Measurements from ENCODE around the gene NCKIPSD.

Gene NCKIPSD

DNA sequence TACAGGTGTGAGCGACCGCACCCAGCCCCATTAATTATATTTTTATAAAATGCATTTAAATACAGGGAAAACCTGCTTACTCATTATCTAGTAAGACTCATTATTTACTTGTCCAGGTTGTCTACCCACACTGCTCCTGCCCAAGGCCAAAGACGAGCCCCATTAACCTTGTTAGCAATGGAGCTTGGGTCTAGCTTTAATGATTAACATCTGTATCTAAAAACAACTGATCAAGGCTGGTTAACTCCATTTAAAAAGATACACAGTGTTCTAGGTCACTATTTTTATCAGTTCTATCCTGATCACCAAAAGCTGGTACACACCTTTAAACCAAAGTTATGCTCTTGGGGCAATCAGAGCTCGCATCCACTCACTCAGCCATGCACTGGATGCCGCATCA lies 10.4 kb upstream of the NCKIPSD start:
- in situ Hi-C loops (cut with HindIII; ENCODE audit: low sequenced_read_pairs): no loop called here
- no peak overlapping the region for H3K4me3 ChIP-seq (ENCODE audit: low read depth, low read length)
- DNase-seq (ENCODE audit: low read depth): no peak
- TF ChIP-seq, protein P1, sequence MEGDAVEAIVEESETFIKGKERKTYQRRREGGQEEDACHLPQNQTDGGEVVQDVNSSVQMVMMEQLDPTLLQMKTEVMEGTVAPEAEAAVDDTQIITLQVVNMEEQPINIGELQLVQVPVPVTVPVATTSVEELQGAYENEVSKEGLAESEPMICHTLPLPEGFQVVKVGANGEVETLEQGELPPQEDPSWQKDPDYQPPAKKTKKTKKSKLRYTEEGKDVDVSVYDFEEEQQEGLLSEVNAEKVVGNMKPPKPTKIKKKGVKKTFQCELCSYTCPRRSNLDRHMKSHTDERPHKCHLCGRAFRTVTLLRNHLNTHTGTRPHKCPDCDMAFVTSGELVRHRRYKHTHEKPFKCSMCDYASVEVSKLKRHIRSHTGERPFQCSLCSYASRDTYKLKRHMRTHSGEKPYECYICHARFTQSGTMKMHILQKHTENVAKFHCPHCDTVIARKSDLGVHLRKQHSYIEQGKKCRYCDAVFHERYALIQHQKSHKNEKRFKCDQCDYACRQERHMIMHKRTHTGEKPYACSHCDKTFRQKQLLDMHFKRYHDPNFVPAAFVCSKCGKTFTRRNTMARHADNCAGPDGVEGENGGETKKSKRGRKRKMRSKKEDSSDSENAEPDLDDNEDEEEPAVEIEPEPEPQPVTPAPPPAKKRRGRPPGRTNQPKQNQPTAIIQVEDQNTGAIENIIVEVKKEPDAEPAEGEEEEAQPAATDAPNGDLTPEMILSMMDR (IDR thresholded peaks at IDR 0.05; ENCODE audit: low read depth, low read length, missing control alignments): no peak

DNA sequence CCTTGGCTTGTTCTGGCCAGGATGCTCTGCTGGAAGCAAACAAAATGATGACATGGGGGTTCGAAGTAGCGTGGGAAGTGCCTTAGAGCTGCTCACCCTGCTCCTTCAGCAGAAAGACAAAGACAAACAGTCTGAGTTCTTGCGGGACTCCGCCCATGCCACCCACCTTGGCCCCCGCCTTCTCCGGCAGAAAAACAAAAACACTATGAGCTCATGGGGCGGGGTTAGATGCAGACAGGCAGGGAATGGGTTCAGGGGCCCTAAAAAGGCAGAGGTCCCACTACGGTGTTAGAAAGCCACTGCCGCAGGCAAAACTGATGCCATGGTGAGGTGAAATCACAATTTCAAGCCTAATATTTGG lies 9.7 kb upstream of the NCKIPSD start:
- no peak for DNase-seq (ENCODE audit: low read depth)
- TF ChIP-seq, protein P1 (IDR thresholded peaks at IDR 0.05; ENCODE audit: low read depth, low read length, missing control alignments): no peak
- peak overlapping the region; percentile 37 for H3K4me3 ChIP-seq (ENCODE audit: low read depth, low read length)
- in situ Hi-C loops (cut with HindIII; ENCODE audit: low sequenced_read_pairs): no loop called here

DNA sequence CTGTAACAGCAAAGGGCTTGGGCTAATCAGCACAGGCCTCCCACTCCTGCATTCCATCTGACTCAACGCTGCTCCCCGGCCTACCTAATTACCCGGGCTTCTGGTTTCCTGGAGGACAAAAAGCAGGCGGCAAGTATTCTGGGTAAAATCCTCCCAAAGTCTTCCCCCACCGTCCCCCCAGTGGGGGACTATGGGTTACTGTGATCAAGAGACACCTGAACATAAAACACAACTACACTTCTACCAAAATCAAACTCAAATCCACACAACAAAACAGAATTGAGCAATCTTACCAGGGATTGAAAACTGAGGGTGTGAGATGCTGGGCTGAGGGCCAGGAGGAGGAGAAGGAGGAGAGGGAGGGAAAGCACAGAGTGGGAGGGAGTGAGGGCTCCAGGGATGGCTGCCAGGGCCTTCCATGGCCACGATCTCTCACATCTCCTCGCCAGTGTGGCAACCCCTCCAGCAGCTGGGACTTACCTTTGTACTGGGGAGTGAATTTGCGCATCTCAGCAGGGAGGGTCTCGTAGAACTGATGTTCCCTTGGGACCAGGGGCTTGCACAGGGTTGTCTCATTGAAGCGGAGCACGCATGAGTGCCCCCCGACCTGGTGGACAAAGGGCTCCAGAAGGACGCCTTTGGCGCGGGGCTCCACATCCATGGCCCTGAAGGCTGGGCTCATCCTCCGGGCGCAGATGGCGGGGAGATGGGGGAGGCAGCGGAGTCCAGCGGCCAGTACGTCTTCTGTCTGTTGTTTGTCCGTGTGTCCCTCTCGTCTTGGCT lies 9.1 kb upstream of the NCKIPSD start:
- DNase-seq (ENCODE audit: low read depth): peak; percentile 75
- H3K4me3 ChIP-seq (ENCODE audit: low read depth, low read length): peak overlapping the region; percentile 37
- TF ChIP-seq, protein P1 (IDR thresholded peaks at IDR 0.05; ENCODE audit: low read depth, low read length, missing control alignments): no peak
- in situ Hi-C loops (cut with HindIII; ENCODE audit: low sequenced_read_pairs): no loop called here

DNA sequence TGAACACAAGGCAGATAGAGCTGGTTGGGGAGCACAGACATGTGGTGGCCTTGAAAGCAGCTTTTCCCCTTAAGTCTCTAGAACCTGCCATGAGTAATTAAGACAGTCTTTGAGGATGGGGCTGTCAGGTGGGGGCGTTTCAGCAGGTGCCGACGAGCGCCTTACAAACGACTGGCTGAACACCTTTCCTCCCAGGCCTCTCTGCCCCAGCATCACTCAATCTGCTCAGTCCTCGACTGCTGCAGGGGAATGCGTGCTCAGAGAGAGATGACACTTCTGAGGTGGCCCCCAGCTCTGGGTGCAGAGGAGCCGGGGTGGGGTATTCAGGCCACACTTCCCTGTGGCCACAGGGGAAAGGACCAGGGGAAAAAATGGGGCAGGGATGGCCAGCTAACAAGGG lies 8.1 kb upstream of the NCKIPSD start:
- H3K4me3 ChIP-seq (ENCODE audit: low read depth, low read length): peak overlapping the region; percentile 37
- TF ChIP-seq, protein P1 (IDR thresholded peaks at IDR 0.05; ENCODE audit: low read depth, low read length, missing control alignments): no peak
- in situ Hi-C loops (cut with HindIII; ENCODE audit: low sequenced_read_pairs): no loop called here
- DNase-seq (ENCODE audit: low read depth): no peak

DNA sequence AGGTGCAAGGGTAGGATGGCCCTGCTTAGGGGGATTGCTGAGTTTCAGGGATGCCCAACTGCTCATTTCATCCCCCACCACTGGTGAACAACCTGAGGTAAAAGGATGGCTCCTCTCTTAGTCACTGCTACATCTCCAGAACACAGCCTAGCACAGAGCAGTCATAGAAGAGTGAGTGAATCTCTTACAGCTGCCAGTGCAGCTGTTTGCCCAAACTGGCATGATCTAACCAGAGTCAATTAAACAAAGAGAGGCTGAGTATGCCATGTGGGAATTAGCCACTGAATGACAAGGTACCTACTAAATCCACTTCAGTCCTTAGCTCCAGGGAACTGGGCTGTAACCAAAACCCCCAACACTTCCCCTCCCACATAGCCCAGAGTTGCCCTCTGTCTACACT lies 6.8 kb upstream of the NCKIPSD start:
- in situ Hi-C loops (cut with HindIII; ENCODE audit: low sequenced_read_pairs): no loop called here
- TF ChIP-seq, protein P1 (IDR thresholded peaks at IDR 0.05; ENCODE audit: low read depth, low read length, missing control alignments): no peak
- H3K4me3 ChIP-seq (ENCODE audit: low read depth, low read length): no peak overlapping the region
- DNase-seq (ENCODE audit: low read depth): no peak

DNA sequence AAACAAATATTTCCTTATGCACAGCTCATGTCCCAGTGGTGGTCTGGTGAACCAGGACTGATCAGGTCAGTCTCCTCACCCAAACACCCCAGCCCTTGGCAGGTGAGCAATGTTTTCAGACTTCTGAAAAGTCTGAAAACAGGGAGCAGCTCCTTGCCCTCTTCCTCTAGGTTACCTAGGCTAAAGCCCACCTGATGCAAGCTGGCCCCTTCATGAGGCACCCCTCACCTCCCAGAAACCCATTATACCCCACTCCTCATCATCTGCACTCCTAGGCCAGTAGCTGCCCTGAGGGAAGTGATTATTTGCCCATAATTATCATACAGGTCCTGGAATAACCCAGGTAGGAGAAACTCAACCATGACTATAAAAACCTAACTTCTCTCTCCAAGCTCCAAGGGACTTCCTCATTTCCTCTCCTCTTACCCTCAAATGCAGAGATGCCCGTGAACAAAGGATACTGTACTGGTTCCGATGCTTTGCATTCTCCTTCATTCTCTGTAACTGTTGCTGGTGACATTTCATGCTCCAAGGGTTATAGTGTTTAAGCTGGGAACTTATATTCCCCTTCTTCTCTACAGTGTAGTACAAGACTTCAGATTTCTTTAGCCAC lies 5.2 kb upstream of the NCKIPSD start:
- no peak overlapping the region for H3K4me3 ChIP-seq (ENCODE audit: low read depth, low read length)
- in situ Hi-C loops (cut with HindIII; ENCODE audit: low sequenced_read_pairs): no loop called here
- no peak for DNase-seq (ENCODE audit: low read depth)
- TF ChIP-seq, protein P1 (IDR thresholded peaks at IDR 0.05; ENCODE audit: low read depth, low read length, missing control alignments): no peak

Measured in astrocyte of the cerebellum (primary cell).